ENCODE data around the gene HELZ2. TPM values are rescaled to one million over a fixed set of nuclear protein-coding genes. Genes with fewer than 3 reads are reported as not detected.
"Not testable (repeated sequence)": the region's sequence is repeated elsewhere in the genome, so short reads cannot be mapped to it uniquely, and the experiment has no call there.

HELZ2 gene
- total RNA-seq, 1 donor from 2014 or later, result 55.4 TPM

DNA sequence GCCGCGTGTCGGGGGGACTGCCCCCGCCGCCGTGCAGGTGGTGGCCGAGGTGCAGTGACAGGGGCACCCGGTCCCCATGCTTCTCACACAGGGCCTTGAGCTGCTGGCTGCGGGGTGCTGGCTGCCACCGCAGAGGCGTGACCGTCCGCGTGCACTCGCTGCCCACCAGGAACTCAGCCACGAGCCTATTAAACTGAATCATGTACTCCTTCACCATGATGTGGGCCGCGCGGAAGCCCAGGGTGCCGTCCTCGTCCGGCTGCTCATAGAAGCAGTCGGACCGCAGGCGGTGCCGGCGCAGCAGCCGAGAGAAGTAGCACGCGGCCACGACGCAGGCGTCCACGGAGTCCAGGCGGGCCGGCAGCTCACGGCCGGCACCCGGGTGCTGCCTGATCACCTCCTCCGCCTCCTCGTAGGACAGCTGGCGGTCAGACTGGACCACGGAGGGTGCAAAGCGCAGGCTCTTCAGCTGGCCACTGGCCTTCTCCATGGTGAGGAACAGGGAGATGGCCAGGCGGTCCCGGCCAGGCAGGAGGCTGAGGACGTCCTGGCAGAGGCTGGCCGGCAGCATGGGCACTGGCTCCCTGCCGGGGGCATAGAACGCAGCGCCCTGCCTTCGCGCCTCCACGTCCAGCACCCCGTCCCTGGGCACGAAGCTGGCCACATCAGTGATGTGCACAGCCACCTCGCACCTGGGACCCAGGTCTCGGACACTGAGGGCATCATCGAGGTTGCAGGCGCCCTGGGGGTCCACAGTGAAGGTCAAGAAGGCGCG is 9.8 kb downstream of the HELZ2 start:
- no peak for DNase-seq (ENCODE audit: low read depth)

DNA sequence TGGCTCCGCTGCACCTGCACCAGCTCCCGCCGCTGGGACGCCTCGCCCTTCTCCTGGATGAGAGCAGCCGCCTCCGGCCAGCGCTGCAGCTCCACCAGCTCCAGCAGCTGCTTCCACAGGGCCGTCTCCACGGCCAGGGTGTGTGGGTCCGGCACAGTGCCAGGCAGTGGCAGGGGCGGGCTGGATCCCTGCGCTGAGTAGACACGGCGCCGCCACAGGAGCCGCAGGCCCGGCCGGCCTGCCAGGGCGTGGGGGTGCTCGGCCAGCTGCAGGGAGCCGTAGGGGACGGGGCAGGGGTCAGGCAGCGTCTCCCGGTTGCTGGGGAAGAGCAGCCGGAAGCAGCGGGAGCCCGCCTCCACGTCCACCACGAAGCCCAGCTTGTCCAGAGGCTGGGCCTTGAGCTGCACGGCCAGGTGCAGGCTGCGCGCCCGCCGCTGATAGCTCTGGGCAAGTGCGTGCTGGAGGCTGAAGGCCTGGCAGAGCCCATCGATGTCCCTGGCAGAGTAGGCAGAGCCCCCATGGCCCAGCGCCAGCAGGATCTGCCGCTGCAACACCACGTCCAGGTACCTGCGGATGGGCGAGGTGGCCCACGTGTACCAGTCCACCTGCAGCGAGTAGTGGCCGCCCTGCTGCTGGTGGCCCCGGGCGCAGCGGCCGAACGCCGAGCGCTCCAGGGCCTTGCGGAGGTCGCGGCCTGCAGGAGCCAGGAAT is 10.7 kb downstream of the HELZ2 start:
- no peak for DNase-seq (ENCODE audit: low read depth)

DNA sequence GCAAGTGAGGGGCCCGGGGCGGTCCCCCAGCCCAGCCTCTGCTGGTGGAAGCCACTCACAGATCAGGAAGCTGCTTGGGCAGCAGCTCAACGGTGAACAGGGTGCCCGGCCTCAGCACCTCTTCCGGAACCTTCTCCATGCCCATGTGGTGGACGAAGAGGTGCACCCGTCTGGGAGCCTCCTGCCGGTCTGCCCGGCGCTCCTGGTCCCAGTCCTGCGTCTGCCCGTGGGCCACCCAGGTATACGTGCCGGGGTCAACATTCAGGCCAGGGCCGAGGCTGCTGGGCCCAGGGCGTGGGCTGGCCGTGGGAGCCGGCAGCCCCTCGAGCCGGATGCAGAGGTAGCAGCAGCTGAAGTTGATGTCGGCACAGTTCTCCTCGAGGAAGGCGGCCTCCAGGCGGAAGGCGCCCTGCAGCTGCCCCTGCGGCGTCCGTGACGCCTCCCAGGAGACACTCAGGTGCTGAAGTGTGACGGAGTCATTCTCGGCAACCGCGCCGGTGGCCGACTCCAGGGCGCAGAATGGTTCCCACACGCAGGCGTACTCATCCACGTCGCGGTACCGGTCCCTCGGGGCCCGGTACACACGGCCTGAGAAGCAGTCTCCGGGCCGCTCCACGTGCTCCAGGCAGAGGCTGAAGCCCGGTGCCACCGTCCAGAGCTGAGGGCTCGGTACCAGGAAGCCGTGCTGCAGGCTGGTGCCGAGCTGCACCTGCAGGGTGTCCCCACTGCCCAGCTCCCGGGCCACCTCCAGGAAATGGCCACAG is 11.4 kb downstream of the HELZ2 start:
- no peak for DNase-seq (ENCODE audit: low read depth)

DNA sequence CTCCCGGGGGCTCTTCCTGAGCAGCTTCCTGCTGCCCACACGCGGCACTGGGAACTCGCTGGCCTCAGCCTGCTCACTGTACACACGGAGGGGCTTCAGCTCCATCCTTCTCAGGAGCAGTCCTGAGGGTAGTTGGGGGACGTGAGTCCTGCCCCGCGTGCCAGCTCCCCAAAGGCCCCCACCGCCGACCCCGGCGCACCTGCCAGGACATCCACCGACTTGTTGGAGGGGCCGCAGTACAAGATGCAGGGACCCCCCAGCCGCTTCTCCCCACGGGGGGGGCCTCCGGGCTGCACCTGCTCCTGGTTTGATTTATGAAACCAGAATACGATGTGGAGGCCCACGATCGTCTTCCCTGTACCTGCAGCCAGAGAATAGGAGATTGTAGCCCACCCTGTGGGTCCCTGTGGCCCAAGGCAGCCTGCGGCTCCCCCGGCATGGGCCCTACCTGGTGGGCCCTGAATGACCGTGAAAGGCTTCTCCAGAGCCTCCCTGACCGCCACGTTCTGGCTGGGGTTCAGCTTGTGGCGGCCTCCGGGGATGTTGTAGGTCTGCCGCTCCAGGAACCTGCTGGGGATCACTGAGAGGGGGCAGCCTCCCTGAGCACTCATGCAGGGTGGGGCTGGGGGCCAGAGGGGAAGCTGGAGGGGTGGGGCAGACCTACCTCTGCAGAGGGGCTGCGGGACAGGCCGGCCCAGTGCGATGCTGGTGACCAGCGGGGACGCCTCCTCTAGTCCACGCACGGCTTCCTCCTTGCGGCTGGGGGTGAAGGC is 12.2 kb downstream of the HELZ2 start:
- DNase-seq (ENCODE audit: low read depth), result no peak

DNA sequence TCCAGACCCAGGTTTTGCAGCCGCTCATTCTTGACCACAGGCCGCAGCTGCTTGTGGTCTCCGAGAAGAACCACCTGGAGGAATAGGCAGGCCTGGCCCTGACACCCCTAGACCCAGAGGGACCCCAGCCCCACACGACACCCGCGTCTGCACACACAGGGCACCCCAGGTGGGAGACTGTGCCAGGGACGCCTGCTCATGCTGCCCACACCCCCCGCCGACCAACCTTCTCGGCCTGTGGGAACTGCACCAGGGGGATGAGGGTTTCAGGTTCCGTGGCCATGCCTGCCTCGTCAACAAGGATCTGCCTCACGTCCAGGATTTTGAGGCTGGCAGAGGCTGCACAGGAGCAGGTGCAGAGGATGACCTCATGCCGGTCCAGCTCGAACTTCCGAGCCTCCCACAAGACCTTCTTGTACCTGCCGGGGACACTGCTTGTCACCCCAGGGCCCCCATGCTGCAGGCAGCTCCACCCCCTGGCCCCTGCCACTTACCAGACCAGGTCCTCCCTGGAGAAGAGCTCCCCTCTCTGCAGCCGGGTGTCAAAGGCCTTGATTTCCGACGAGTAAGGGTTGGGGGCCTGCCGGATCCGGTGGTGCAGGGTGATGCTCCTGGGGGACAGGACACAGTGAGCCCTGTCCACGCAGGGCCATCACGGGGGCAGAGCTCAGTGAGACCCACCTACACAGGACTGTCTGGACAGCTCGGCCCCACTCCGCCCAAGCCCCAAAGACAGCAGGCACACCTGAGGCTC is 13.0 kb downstream of the HELZ2 start:
- DNase-seq (ENCODE audit: low read depth), result no peak

DNA sequence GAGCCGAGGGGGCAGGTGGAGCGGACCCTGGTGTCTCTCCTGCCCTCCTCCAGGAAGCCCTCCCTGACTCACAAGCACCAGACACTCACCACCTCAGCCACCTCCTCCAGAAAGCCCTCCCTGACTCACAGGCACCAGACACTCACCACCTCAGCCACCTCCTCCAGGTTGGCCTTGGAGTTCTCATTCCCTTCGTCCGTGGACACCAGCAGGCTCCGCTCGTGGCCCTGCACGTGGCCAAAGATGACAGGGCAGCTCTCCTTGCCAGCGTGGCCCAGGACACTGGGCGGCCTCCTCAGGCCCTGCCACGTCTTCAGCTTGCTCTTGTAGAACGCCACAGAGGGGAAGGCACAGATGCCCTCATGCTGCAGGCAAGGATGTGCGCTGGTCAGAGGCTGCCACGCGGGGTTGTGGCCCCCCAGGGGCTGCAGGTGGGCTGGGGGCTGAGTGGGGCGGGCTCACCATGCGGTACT is 13.7 kb downstream of the HELZ2 start:
- no peak for DNase-seq (ENCODE audit: low read depth)

DNA sequence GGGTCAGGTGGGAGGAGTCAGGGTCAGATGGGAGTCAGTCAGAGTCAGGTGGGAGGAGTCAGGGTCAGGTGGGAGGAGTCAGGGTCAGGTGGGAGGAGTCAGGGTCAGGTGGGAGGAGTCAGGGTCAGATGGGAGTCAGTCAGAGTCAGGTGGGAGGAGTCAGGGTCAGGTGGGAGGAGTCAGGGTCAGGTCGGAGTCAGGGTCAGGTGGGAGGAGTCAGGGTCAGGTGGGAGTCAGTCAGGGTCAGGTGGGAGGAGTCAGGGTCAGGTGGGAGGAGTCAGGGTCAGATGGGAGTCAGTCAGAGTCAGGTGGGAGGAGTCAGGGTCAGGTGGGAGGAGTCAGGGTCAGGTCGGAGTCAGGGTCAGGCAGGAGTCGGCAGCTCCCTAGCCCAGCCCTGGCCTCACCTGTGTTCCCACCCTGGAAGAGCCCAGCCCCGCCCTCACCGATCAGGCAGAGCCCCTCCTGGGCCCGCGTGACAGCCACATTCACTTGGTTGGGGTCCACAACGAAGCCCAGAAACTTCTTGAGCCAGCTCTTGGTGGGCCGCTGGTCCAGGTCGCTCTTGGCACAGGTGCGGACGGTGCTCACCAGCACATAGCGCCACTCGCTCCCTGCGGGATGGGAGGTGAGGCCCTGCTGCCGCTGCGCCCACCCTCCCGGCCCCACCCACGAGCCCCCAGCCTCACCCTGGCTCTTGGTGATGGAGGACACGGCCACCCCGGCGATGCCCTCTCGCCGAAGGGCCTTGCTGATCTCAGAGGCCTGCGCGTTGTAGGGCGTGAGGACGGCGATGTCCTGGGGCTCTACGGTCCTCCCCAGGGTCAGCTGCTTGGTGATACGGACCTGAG is 14.3 kb downstream of the HELZ2 start:
- DNase-seq (ENCODE audit: low read depth), result not testable (repeated sequence)

DNA sequence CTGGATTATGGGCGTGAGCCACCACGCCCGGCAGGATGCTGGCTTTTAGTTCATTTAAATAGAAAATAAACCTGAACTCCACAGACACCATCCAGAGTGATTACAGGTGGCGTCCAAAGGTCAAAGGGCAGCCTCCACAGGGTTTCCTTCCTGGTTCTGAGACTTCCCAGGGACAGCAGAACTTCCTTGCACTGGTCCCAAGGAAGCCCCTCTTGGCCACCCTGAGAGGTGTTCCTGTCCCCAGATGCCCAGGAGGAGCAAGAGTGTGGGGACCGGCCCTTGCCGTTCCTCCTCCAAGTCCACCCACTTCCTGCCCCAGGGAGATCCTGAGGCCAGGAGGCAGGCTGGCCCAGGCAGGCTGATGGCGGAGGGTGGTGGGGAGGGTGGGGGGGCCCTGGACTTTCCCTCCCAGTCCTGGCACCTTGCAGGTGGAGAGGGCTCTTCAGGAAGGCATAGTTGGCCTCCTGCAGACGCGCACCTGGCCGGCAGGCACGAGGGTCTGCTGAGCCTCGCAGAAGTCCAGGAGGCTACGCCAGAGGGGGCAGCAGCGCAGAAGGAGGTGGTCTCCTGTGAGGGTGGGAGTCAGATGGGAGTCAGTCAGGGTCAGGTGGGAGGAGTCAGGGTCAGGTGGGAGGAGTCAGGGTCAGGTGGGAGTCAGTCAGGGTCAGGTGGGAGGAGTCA is 15.1 kb downstream of the HELZ2 start:
- no peak for DNase-seq (ENCODE audit: low read depth)

DNA sequence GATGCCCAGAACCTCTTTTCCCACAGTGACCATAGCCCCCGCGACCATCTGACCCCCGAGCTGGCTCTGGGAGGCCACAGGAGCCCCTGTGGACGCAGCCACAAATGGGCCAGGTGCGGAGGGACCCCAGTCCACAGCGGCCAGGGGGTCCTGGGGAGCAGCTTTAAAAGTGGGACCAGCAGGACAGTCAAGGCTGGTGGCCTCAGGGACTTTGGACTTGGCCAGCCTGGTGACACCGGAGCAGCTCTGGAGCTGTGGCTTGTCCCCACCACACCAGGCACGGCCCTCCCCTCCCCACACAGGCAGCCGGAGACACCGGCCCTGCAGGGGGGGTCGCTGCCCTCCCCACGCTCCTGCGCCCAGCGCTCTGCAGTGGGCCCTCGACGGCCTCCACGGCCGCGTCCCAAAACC is 16.6 kb downstream of the HELZ2 start:
- no peak for DNase-seq (ENCODE audit: low read depth)

DNA sequence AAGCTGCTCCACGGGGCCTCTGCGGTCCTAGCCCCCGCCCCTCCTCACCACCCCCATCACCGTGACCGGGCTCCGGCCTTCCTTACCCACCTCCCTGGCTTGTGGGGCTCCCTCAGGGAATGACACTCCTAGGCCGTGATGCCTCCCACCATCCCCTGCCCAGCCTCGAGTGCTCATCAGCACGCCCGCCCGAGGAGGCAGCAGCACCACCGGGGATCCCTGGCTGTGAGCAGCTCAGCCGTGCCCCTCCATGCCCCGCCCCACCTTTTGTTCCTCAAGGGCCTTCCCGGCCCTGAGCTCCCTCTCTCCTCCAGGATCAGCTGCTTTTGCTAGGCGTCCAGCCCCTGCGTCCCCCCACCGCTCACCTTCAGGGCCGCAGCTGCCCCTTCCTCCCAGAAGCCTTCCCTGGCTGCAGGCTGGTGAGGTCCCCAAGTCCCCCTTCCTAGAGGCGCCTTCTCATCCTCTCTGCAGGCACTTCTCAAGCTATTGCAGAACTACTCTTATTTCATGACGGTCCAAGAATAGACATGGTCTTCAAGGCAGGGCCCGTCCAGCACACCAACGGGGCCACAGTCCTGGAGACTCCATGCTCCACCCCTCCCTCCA is 17.1 kb downstream of the HELZ2 start:
- no peak for DNase-seq (ENCODE audit: low read depth)

DNA sequence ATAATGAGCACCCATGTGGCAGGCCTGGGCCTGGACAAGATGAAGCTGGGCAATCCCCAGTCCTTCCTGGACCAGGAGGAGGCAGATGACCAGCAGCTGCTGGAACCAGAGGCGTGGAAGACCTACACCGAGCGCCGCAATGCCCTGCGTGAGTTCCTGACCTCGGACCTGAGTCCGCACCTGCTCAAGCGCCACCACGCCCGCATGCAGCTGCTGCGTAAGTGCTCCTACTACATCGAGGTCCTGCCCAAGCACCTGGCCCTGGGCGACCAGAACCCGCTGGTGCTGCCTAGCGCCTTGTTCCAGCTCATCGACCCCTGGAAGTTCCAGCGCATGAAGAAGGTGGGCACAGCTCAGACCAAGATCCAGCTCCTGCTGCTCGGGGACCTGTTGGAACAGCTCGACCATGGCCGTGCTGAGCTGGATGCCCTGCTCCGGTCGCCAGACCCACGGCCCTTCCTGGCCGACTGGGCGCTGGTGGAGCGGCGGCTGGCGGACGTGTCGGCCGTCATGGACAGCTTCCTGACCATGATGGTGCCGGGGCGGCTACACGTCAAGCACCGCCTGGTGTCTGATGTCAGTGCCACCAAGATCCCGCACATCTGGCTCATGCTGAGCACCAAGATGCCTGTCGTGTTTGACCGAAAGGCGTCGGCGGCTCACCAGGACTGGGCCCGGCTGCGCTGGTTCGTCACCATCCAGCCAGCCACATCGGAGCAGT is 18.2 kb downstream of the HELZ2 start:
- no peak for DNase-seq (ENCODE audit: low read depth)

DNA sequence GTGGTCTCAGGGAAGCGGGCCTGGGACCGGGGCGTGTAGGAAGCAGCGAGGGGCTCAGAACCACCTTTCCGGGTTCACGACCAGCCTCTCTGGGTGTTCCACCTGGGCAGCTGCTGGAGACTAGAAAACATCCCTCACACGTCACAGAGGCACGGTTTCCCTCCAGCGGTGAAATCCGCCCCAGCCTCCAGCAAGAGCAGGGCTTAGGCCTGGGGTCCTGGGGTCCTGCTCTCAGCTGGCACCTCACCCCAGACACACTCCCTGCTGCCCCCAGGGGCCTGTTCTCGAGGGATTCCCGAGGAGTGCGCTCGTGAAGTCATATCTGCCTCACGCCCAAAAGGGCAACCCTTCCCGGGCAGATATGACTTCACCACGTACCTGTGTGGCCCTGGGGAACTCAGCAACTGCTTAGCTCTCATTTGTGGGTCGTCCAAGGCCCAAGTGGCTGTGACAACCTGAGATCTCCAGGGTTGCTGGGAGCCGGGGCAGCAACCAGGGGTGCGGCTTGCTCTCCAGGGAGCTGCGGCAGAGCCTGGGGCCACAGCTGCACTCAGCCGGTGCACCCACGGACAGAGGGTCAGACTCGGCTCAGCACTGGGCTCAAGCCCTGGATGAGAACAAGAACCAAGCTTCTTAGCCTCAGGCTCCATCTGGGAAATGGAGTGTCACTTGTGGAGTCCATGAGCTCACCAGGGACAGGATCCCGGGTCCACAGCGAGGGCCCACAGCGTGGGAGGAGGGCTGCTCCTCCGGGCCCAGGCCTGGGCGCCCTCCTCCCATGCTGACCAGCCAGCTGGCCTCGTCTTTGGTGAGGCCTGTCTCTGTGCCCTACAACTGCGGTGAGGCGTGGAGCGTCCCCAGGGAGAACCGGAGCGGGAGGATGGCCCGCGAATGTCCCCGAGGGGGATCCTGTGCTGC is 19.4 kb downstream of the HELZ2 start:
- DNase-seq (ENCODE audit: low read depth), result no peak

DNA sequence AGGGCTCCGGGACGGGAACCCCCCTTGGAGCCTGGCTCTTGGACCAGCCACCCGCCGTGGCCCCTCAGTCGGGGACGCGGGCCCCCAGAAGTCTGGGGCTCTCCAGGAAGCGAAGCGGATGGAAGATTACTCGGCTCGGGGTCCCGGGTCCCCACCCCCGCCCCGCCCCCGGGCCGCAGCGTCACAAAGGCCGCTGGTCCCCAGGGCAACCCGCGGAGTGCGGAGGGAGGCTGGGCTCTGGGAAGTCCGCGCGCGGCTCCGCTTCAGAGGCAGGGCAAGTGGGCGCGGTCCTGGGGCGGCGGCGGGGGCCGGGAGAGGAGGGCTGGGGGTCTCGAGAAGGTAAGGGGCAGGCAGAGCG is 20.1 kb downstream of the HELZ2 start, which contains the start of gene FNDC11:
Gene FNDC11, plus strand, starts transcription at position 227 of the 358 bp plus-strand sequence. CDS start 1,505 bp downstream, outside the sequence.
- DNase-seq (ENCODE audit: low read depth), result no peak

DNA sequence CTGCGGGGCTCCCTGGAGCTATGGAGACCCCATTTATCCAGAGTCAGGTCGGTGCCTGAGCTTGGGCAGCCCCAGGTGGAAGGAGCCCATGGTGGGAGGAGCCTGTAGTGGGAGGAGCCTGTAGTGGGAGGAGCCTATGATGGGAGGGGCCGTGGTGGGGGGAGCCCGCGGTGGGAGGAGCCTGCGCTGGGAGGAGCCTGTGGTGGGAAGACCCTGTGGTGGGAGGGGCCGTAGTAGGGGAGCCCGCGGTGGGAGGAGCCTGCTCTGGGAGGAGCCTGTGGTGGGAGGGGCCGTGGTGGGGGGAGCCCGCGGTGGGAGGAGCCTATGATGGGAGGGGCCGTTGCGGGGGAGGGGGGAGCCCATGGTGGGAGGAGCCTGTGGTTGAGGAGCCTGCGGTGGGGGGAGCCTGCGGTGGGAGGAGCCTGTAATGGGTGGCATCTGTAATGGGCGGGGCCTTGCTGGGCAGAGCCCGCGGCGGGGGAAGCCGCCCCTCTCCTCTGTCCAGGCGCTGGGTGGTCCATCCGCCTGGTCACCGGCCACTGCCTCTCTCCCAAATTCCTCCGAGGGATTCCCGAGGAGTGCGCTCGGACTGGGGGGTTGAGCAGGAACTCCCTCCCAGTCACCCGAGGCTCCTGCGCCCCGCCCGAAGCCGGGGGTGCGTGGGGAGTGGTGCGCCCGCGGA is 20.6 kb downstream of the HELZ2 start:
- DNase-seq (ENCODE audit: low read depth), result peak; percentile 25

DNA sequence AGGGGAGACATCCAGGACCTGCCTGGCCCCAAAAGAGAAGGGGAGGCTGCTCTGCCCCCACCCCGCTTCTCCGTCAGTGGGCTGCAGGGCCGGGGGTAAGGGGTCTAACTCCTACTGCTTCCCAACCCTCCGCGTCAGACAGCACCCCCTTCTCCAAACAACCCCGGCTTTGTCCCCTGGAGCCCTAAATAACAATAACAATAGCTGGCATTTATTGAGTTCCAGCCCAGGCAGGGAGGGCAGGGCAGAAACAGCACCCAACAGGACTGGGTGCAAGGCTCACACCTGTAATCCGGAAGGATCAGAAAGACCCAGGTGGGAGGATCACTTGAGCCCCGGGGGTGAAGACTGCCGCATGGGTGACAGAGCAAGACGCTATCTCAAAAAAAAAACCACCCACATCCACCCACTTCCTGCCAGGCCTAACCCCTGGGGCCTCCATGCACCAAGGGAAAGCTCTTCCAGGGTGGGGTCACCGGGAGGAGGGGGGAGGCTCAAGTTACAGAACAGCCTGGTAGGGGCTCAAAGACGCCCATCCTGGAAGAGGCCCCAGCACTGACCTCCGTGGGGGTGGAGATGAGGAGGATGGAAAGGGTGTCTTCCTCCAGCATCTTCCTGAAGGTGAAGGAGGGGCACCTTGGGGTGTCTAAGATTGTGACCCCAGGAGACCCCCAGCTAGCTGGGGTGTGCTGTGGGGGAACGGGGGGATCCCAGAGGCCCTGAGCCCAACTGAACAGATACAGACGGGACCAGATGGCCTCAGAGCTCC is 21.4 kb downstream of the HELZ2 start:
- DNase-seq (ENCODE audit: low read depth), result no peak

DNA sequence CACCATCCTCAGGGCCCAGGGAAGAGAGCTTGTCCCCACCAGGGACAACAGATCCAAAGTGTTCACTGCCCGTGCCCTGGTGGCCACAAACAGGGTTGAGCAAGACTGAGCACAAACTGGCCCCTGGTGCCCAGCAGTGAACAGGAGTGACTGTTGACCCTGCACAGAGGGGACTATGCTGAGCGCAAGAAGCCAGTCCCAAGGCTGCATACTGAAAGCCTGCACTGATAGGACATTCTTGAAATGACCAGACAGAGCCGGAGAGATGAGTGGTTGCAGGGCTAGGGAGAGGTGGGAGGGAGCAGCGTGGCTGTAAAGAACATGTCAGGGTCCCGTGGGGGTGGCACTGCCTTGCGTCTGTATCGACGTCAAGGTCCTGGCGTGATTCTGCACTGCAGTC is 23.0 kb downstream of the HELZ2 start:
- no peak for DNase-seq (ENCODE audit: low read depth)
